Natural killer cell treated with Interleukin-12 subunit alpha and Interleukin-12 subunit beta and Interleukin-15 and Interleukin-18, amount 100 ng/mL, for 72 hours (primary cell): ENCODE results near the gene VIP. TPM values are rescaled to one million over a fixed set of nuclear protein-coding genes. Genes with fewer than 3 reads are reported as not detected.

ENCODE experiments used
- total RNA-seq, 2 donors: library from RNA; stranded (reverse); gene quantifications; one replicate each; pipeline ENCODE4 v1.2.3, GENCODE V29; 2022

VIP gene
- total RNA-seq, 2 donors from 2014 or later = not detected

Other genes starting within 250 kb of the VIP start
- 10 to 100 TPM; 30.6 to 61.2 TPM for gene SYNE1, start 113.4 kb upstream of the VIP start, total RNA-seq
- gene MYCT1, start 52.9 kb upstream of the VIP start, total RNA-seq = not detected
- 10 to 100 TPM; 26.3 to 33.9 TPM for gene FBXO5, start 232.2 kb downstream of the VIP start, total RNA-seq